ENCODE data around the gene ATP6V0A1.

GRCh38 chr17:42571435-42572225 is 113.0 kb downstream of the ATP6V0A1 start:
- no peak for TF ChIP-seq CTCF (IDR thresholded peaks at IDR 0.05)
- TF ChIP-seq POLR2A (IDR thresholded peaks at IDR 0.05), result no peak
- no peak for TF ChIP-seq EP300 (IDR thresholded peaks at IDR 0.05)

Measured in tibial nerve (tissue), 4 donors.